Suprapubic skin (tissue), 4 donors: Measurements from ENCODE around the gene C14orf132.

Source experiments
- POLR2A ChIP-seq, 2 donors: fragments of 450-650 bp; IDR thresholded peaks; one replicate each; pipeline ENCODE4 v1.6.1; 2017; ENCODE audit warnings: antibody characterized with exemption in 2 of 2, mild to moderate bottlenecking in 2 of 2, moderate library complexity in 2 of 2
- POLR2AphosphoS5 ChIP-seq, 3 donors: sonication (generic); formaldehyde crosslinking; IDR thresholded peaks; one replicate each; pipeline ENCODE4 v1.6.1; 2017; ENCODE audit warnings: antibody characterized with exemption in 3 of 3
- TF ChIP-seq, protein P1 (sequence below), 2 donors: fragments of 200-600 bp in 1 of 2; fragments of 450-650 bp in 1 of 2; sonication (generic) in 1 of 2; IDR thresholded peaks; one replicate each; pipeline ENCODE4 v1.5.1; 2016 to 2019; ENCODE audit warnings: antibody characterized with exemption in 2 of 2, mild to moderate bottlenecking in 1 of 2, moderate library complexity in 1 of 2

DNA sequence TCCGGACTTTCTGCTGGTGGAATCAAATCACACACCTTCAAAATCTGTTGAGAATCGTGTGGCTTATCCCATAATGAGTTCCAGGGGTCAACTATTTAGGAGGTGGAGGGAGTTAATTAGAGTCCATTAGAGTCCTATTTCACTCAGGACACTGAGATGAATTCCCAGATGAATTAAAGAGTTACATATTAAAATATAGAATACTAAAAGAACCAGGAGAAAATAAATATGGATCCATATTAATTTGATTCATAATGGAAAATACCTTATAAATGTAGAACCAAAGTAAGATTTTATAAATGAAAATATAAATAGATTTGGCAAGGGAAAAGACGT, 44.6 kb upstream of the C14orf132 start:
- TF ChIP-seq POLR2AphosphoS5 (IDR thresholded peaks at IDR 0.05) (no peak), POLR2A (IDR thresholded peaks at IDR 0.05) (no peak)
- TF ChIP-seq, protein P1, sequence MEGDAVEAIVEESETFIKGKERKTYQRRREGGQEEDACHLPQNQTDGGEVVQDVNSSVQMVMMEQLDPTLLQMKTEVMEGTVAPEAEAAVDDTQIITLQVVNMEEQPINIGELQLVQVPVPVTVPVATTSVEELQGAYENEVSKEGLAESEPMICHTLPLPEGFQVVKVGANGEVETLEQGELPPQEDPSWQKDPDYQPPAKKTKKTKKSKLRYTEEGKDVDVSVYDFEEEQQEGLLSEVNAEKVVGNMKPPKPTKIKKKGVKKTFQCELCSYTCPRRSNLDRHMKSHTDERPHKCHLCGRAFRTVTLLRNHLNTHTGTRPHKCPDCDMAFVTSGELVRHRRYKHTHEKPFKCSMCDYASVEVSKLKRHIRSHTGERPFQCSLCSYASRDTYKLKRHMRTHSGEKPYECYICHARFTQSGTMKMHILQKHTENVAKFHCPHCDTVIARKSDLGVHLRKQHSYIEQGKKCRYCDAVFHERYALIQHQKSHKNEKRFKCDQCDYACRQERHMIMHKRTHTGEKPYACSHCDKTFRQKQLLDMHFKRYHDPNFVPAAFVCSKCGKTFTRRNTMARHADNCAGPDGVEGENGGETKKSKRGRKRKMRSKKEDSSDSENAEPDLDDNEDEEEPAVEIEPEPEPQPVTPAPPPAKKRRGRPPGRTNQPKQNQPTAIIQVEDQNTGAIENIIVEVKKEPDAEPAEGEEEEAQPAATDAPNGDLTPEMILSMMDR (IDR thresholded peaks at IDR 0.05) = no peak
